ENCODE measurements around the gene DRG1.
"Not testable (repeated sequence)": the region's sequence is repeated elsewhere in the genome, so short reads cannot be mapped to it uniquely, and the experiment has no call there.

DRG1 gene

DNA sequence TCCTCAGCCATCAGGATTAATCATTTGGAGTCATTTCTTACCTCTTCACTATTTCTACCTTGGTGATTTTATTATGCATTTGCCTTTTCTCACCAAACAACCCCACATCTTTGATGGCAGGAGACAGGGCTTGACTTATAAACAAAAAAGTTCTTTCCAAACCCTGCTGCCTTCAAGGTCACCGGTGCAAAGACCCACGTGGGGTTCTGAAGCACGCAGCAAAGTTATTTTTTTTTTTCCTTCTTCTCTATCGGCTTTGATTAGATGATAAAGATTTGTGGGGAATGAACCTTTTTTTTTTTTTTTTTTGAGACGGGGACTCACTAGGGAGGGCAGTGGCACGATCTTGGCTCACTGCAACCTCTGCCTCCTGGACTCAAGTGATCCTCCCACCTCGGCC, 44.1 kb downstream of the DRG1 start:
- DNase-seq, result no peak

DNA sequence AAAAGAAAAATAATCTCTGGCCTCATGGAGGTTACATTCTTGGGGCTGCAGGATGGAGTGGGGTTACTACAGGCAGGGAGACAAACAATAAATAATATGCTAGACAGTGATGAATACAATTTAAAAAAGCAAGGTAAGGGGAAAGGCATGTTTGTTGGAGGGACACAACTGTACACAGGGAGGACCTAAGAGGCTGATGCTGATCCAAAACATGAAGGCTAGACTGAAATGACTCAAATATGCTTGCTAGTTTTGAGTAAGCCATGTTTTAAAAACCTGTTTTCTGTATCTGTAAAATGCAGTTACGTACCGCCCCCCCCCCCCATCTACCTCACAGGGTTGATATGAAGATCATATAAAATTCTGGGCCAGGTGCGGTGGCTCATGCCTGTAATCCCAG, 46.2 kb downstream of the DRG1 start:
- DNase-seq, result no peak

DNA sequence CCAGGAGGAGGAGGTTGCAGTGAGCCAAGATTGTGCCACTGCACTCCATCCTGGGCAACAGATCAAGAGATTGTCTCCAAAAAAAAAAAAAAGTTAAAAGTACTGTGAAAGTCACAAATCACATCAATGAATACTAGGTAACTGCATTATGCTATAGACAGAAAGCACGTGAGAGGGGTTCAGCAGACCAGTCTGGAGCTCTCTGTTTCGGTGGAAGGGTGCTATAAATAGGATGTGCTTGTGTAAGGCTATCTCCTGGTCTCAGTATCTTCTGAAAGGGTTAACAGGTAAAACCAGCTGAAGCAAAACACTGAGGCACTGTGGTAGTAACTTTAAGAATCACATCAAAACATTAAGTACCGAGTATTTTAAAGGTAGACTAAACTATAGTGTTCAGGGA, 46.8 kb downstream of the DRG1 start:
- no peak for DNase-seq

DNA sequence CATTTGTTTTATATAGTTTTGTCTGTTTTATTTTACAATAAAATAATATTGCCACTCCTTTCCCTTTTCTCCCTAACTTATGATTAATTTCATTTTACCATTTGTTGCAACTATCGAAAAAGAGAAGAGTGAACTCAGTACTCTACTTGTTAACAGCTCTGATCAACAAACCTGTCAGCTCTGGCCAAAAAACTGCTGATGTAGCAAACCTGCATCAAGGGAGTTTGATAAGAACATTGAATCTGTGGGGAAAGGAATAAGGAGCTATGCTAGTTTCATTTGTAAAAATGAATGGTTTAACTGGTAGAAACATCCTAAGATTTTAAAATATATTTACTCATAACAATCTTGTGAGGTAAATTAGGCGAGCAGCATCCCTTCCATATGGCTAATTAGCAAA, 47.4 kb downstream of the DRG1 start:
- DNase-seq, result no peak

DNA sequence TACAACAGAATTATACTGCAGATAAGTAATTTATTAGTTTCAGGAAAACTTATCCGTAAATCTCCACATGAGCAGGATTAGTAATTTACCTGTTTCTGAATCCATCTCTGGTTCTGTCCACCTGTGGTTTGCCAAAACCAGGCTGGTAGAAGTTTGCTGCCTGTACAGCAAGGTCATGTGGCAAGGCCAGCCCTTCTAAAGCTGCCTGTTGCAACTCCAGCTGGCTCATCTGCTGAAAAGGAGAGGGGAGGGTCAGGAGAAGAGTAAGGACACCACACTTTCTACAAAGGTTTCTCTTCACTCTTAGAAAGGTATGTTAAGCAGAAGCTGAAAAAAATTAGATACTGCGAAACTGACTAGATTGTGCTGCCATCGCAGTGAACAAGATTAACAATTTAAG, 47.9 kb downstream of the DRG1 start:
- DNase-seq, result no peak

DNA sequence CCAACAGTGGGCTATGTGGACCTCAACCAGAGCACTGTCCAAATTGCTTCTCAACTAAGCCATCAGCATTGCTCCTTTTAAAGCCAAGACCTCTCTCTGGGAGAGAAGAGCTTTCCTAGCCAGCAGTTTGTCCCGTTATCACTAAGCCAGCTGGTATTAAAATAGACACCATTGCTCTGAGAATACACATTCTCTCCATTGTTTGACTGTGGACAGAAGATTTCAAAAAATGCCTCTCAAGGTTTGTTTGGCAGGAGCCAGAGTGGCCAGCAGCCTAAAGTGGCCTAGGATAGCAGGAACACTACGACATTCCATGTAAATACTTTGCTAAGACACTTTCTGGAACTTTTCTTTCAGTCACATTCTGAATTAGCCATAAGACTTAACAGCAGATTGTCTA, 49.0 kb downstream of the DRG1 start:
- no peak for DNase-seq

DNA sequence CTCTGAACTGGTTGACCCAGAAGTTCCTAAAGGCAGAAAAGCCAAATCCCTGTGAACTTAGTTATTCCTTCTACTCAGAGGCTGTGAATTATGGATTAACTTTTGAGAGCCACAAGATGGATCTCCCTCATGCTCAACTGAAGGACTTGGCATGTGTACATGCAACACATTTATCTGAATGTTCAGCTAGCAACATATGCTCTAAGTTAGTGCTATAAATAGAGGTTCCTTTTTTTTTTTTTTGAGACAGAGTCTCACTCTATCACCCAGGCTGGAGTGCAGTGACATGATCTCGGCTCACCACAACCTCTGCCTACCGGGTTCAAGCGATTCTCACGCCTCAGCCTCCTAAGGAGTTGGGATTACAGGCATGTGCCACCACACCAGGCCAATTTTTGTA, 50.1 kb downstream of the DRG1 start:
- DNase-seq, result no peak

DNA sequence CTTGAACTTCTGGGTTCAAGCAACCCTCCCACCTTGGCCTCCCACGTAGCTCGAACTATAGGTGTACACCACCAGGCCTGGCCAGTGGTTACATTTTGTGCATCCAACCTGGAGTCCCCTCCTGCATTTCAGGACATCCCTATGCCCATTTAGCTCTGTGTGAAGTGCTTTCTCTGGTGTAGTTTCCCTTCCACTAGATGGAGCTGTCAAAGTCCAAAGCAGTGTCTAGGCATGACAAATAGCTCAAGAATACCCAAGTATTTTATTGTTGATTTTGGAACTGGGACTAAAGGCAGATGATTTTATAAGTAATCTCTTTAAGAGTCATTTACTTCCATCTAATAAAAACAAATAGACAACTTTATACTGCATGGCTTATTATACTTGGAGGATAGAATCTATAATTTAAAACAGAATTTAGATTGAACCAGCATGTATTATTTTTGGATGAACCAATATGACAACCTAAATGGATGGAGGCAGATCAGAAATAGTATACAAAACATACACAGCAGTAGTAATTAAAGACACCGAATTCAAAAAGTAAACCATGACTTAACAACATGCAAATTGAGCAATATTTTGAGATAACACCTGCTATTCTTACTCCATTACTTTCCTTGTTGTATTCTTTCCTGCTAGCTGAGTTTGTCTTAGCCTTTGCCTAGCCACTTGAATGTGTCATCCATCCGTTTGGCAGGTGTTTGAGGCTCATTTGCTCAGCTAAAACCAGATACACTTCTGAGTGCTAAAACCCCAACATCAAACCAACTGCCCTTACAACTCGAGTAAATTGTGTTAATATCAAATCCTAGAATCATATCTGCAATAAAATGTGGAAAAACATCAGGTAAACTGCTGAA, 52.5 kb downstream of the DRG1 start:
- DNase-seq, result no peak

DNA sequence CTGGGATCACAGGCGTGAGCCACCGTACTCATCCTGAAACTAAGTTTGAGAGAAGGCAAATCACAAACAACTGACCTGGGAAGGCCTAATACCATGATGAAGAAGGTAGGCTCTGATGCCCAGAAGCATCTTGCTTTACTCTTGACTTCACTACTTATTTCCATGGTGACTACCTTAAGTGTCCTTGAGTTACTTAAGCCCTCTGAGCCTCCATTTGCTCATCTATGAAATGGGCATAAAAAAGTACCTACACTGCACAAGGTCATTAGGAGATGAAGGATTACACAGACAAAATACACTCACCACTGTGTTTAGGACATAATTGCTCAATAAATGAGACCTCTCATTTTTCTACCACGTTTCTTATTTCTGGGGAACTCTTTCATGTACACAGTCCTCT, 62.3 kb downstream of the DRG1 start:
- DNase-seq, result no peak

DNA sequence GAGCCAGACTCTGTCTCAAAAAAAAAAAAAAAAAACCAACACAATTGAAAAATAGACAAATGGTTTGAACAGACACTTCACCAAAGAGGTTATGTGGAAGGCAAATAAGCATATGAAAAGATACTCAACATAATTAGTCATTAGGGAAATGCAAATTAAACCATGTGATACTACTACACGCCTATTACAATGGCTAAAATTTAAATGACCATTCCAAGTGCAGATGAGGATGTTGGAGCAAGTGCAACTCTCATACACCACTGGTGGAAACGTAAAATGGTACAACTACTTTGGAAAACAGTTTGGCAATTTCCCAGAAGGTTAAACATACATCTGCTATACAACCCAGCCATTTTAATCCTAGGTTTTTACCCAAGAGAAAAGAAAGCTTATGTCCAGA, 65.9 kb downstream of the DRG1 start:
- no peak for DNase-seq

DNA sequence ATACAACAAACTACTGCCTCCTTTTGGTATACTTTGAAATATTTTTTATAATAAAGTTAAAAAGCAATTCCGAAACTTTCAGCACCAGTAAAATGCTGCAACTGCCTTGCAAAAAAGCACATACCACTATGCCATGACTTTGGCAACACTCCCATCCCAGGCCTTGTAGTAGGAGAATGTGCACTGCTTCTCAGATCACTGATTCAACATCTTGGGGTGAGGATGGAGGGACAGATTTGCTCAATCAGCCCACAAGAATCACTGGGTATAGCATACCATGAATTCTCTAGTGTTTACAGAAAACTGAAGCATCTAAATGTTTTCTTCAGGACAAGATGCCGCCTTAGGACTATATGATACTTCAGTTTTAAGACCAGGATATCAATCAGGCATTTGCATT, 75.3 kb downstream of the DRG1 start:
- no peak for DNase-seq

DNA sequence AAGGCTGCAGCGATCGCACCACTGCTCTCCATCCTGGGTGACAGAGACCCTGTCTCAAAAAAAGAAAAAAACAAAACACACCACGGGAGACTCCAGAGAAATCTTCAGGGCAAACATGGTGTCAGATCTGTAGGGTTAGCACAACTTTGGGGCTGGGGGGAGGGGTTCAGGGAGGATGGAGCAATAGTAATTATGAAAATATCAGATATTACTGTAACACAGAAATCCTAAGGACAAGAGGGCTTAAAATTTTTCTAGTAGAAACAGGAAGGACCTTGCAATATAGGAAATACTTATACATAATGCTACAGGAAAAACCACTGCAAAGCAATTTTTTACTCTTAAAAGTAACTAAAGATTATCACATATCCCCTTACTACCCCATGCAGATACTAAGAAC, 76.4 kb downstream of the DRG1 start:
- DNase-seq, result no peak

DNA sequence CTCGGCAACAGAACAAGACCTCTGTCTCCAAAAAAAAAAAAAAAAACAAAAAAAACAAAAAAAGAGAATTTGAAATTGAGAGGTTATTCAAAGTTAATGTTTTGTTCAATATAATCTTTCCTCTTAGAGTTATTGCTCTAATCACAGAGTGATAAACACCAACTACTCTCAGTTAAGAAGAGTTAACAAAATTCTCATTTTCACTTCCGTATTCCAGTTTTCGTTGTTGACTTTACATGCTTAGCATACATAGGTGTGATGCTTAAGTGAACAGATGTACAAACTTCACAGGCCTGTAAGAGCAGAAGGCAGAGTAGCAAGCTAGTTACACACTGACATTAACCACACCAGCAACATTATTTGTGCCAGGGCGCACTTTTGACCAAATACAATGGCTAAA, 77.9 kb downstream of the DRG1 start:
- DNase-seq, result no peak

DNA sequence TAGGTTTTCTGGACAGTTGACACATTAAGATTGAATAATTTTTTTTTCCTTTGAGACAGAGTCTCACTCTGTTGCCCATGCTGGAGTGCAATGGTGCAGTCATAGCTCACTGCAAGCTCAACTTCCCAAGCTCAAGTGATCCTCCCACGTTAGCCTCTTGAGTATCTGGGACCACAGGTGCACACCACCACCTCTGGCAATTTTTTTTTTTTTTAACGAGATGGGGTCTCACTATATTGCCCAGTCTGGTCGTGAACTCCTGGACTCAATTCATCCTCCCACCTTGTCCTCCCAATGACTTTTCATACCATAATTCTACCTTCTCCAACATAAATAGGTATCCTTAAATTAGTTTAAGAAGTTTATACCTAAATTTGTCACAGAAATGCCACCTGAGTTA, 81.7 kb downstream of the DRG1 start:
- no peak for DNase-seq

DNA sequence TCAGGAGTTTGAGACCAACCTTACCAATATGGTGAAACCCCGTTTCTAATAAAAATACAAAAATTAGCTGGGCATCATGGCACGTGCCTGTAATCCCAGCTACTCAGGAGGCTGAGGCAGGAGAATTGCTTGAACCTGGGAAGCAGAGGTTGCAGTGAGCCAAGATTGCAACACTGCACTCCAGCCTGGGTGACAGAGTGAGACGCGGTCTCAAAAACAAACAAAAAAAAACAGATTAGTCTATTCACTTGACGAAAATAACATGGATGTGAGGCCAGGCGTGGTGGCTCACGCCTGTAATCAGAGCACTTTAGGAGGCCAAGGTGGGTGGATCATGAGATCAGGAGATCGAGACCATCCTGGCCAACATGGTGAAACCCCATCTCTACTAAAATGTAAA, 83.1 kb downstream of the DRG1 start:
- DNase-seq, result not testable (repeated sequence)
